Hepatocyte (in vitro differentiated cells): ENCODE data around the gene KAZALD1.

Experiments used
- CTCF ChIP-seq: fragments of 200-600 bp; sonication (generic); IDR thresholded peaks from 2 replicates; pipeline ENCODE4 v1.5.1; 2016; ENCODE audit warnings: antibody characterized with exemption, mild to moderate bottlenecking; ENCODE audit not compliant: poor library complexity
- EZH2 ChIP-seq: fragments of 200-600 bp; sonication (generic); IDR thresholded peaks from 2 replicates; pipeline ENCODE4 v1.6.1; 2016; ENCODE audit warnings: antibody characterized with exemption, mild to moderate bottlenecking, borderline replicate concordance

GRCh38 chr10:101043363-101043707 lies 18.5 kb upstream of the KAZALD1 start:
- TF ChIP-seq CTCF (no peak), EZH2 (no peak)
